Stimulated activated CD4-positive, alpha-beta T cell treated with anti-CD3 and anti-CD28 coated beads, TNF-alpha, amount 100 ng/mL, for 24 hours (primary cell): ENCODE results near the gene CRIM1.

Experiments used
- DNase-seq, 3 experiments: peaks; one replicate each; pipeline ENCODE4 v3.0.0-alpha.2; 2020; ENCODE audit warnings: low read depth in 3 of 3

The CRIM1 gene

GRCh38 chr2:36482576-36483214 lies 127.1 kb downstream of the CRIM1 start:
- DNase-seq: no peak

GRCh38 chr2:36483290-36483689 lies 127.7 kb downstream of the CRIM1 start:
- no peak for DNase-seq

- DNase-seq: no peak
Observed at GRCh38 chr2:36484454-36484853, 128.9 kb downstream of the CRIM1 start.

GRCh38 chr2:36485521-36485920 lies 129.9 kb downstream of the CRIM1 start:
- no peak for DNase-seq

- DNase-seq: no peak
Observed at GRCh38 chr2:36486521-36487044, 131.0 kb downstream of the CRIM1 start.

GRCh38 chr2:36487947-36488346 lies 132.4 kb downstream of the CRIM1 start:
- no peak for DNase-seq

- DNase-seq: no peak
Observed at GRCh38 chr2:36489281-36489680, 133.7 kb downstream of the CRIM1 start.

- DNase-seq: no peak
Observed at GRCh38 chr2:36490749-36491148, 135.2 kb downstream of the CRIM1 start.

- no peak for DNase-seq
Observed at GRCh38 chr2:36492216-36492945, 136.8 kb downstream of the CRIM1 start.

GRCh38 chr2:36493306-36493705 lies 137.7 kb downstream of the CRIM1 start:
- no peak for DNase-seq

- no peak for DNase-seq
Observed at GRCh38 chr2:36497570-36498163, 142.1 kb downstream of the CRIM1 start.

GRCh38 chr2:36499128-36499820 lies 143.7 kb downstream of the CRIM1 start:
- DNase-seq: no peak

GRCh38 chr2:36500072-36500471 lies 144.5 kb downstream of the CRIM1 start:
- no peak for DNase-seq

GRCh38 chr2:36502081-36502480 lies 146.5 kb downstream of the CRIM1 start:
- no peak for DNase-seq

- peak in 2 of 3 experiments; percentile 8 to 9 for DNase-seq
Observed at GRCh38 chr2:36507408-36507812, 151.8 kb downstream of the CRIM1 start.

- no peak for DNase-seq
Observed at GRCh38 chr2:36509075-36509474, 153.5 kb downstream of the CRIM1 start.

- DNase-seq: no peak
Observed at GRCh38 chr2:36511858-36512603, 156.5 kb downstream of the CRIM1 start.

GRCh38 chr2:36512705-36513104 lies 157.1 kb downstream of the CRIM1 start:
- DNase-seq: no peak

- no peak for DNase-seq
Observed at GRCh38 chr2:36513661-36514060, 158.1 kb downstream of the CRIM1 start.

- DNase-seq: no peak
Observed at GRCh38 chr2:36515538-36515937, 160.0 kb downstream of the CRIM1 start.

GRCh38 chr2:36516136-36516870 lies 160.7 kb downstream of the CRIM1 start:
- DNase-seq: no peak
